ACC112 (cell line): ENCODE measurements around the gene FAM120B.

ENCODE experiments used
- H2AFZ ChIP-seq: fragments of 200-600 bp; sonication (generic); one replicate; pipeline ENCODE4 v1.6.0; 2017; ENCODE audit warnings: antibody characterized with exemption, low read length; ENCODE audit not compliant: unreplicated experiment
- H3K27ac ChIP-seq: fragments of 200-600 bp; sonication (generic); 2 replicates; pipeline ENCODE4 v1.5.1; 2014; ENCODE audit warnings: low read depth, mild to moderate bottlenecking, antibody characterized with exemption, low read length, moderate library complexity
- H3K27me3 ChIP-seq: fragments of 200-600 bp; sonication (generic); 2 replicates; pipeline ENCODE4 v1.6.1; 2014; ENCODE audit warnings: mild to moderate bottlenecking, antibody characterized with exemption, low read length, moderate library complexity, mixed read lengths; ENCODE audit not compliant: insufficient read depth
- H3K36me3 ChIP-seq: fragments of 200-600 bp; sonication (generic); 2 replicates; pipeline ENCODE4 v1.6.1; 2016; ENCODE audit warnings: mild to moderate bottlenecking, antibody characterized with exemption, low read length, moderate library complexity, mixed read lengths; ENCODE audit not compliant: insufficient read depth
- H3K4me1 ChIP-seq: fragments of 200-600 bp; sonication (generic); one replicate; pipeline ENCODE4 v1.6.1; 2016; ENCODE audit warnings: low read length, mixed read lengths; ENCODE audit not compliant: insufficient read depth, unreplicated experiment, control insufficient read depth
- H3K4me3 ChIP-seq: fragments of 200-600 bp; sonication (generic); 2 replicates; pipeline ENCODE4 v1.5.1; 2014; ENCODE audit warnings: mild to moderate bottlenecking, low read depth, low read length
- H3K79me2 ChIP-seq: fragments of 200-600 bp; sonication (generic); one replicate; pipeline ENCODE4 v1.6.0; 2016; ENCODE audit warnings: low read length; ENCODE audit not compliant: control insufficient read depth, unreplicated experiment, insufficient read depth

The FAM120B gene

GRCh38 chr6:170452767-170453545, 146.4 kb downstream of the FAM120B start:
- Histone ChIP-seq H3K79me2 (no peaks in the 10 kb centered on the region), H3K27me3 (no peaks in the 10 kb centered on the region), H3K4me1 (no peaks in the 10 kb centered on the region), H3K4me3 (no peak overlapping the region), H2AFZ (no peak overlapping the region), H3K36me3 (no peaks in the 10 kb centered on the region), H3K27ac (no peak overlapping the region)

GRCh38 chr6:170453586-170454511, 147.3 kb downstream of the FAM120B start:
- H3K36me3 ChIP-seq: no peaks in the 10 kb centered on the region
- no peaks in the 10 kb centered on the region for H3K4me1 ChIP-seq
- no peak overlapping the region for H3K27ac ChIP-seq
- H2AFZ ChIP-seq: no peak overlapping the region
- no peak overlapping the region for H3K4me3 ChIP-seq
- no peaks in the 10 kb centered on the region for H3K27me3 ChIP-seq
- H3K79me2 ChIP-seq: no peaks in the 10 kb centered on the region

DNA sequence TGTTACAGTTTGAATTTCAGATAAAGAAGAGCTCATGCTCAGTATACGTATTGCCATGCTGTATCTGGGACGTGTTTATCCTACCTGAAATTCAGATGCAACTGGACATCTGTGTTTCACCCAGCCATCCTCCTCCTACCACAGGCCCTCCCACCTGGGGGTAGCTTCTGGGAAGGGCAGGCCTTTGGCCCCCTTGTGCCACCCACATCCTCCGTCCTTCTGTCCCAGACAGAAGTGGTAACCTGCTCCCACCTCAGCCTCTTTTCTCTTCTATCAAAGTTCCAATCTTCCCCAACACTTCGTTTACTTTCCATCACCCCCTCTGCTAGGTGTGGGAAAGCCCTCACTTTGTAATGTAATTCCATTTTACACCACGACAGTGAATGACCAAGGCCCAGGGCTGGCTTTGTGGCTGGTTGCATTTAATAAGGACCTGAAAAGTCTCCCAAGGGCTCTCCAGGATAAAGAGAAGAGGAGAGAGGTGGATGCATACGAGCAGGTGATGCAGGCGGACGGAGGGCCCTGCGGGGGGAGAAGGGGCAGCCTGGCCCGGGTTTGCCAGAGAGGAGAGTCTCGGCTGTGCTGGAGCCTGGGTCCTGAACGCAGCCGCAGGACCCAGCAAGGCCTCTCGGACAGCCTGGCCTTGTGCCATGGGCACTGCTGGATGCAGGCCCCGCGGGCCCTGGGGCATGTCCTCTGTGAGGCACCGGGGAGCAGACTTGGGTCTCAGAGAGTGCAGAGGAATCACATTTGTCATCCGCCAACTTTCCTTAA, 148.1 kb downstream of the FAM120B start:
- Histone ChIP-seq H3K36me3 (no peaks in the 10 kb centered on the region), H3K4me1 (peaks cover 2% of the 10 kb centered on the region), H3K27ac (no peak overlapping the region), H2AFZ (no peak overlapping the region), H3K27me3 (no peaks in the 10 kb centered on the region), H3K79me2 (no peaks in the 10 kb centered on the region), H3K4me3 (no peak overlapping the region)

GRCh38 chr6:170455335-170455979, 148.9 kb downstream of the FAM120B start:
- H3K27ac ChIP-seq: no peak overlapping the region
- H3K27me3 ChIP-seq: no peaks in the 10 kb centered on the region
- peaks cover 9% of the 10 kb centered on the region for H3K4me1 ChIP-seq
- H2AFZ ChIP-seq: no peak overlapping the region
- no peaks in the 10 kb centered on the region for H3K79me2 ChIP-seq
- H3K4me3 ChIP-seq: no peak overlapping the region
- H3K36me3 ChIP-seq: no peaks in the 10 kb centered on the region

- H3K4me3 ChIP-seq: no peak overlapping the region
- no peaks in the 10 kb centered on the region for H3K36me3 ChIP-seq
- no peaks in the 10 kb centered on the region for H3K79me2 ChIP-seq
- no peak overlapping the region for H2AFZ ChIP-seq
- peaks cover 10% of the 10 kb centered on the region for H3K4me1 ChIP-seq
- no peak overlapping the region for H3K27ac ChIP-seq
- H3K27me3 ChIP-seq: no peaks in the 10 kb centered on the region
Observed at GRCh38 chr6:170456334-170456733, 149.8 kb downstream of the FAM120B start.
